Esophagus squamous epithelium (tissue), 5 donors: Measurements from ENCODE around the gene KLHDC3. TPM values are rescaled to one million over a fixed set of nuclear protein-coding genes. Genes with fewer than 3 reads are reported as not detected.
A peak's percentile ranks its signal among the peaks of the same experiment; 100 is the strongest.

Experiments
- DNase-seq: peaks from one replicate; lab custom pipeline; 2025; lab: John Stamatoyannopoulos, UW
- H3K27ac ChIP-seq, 4 donors: fragments of 200-600 bp; sonication (generic); one replicate each; pipeline ENCODE4 v1.5.1; 2016 to 2019; ENCODE audit warnings: mild to moderate bottlenecking in 1 of 4
- H3K27me3 ChIP-seq, 4 donors: fragments of 200-600 bp; sonication (generic); 1 replicate in 3 of 4; 2 replicates in 1 of 4; pipeline versions ENCODE4 v1.5.1 to v1.6.0; 2017 to 2021; ENCODE audit warnings: antibody characterized with exemption in 1 of 4
- H3K36me3 ChIP-seq, 3 donors: fragments of 200-600 bp; sonication (generic); one replicate each; pipeline ENCODE4 v1.5.1; 2016 to 2019
- H3K4me1 ChIP-seq, 3 donors: fragments of 200-600 bp; sonication (generic); one replicate each; pipeline ENCODE4 v1.5.1; 2017 to 2019
- H3K4me3 ChIP-seq, 4 donors: fragments of 200-600 bp; sonication (generic); 1 replicate in 3 of 4; 2 replicates in 1 of 4; pipeline ENCODE4 v1.5.1; 2016 to 2019; ENCODE audit warnings: mild to moderate bottlenecking in 2 of 4, moderate library complexity in 1 of 4
- H3K9me3 ChIP-seq, 3 donors: fragments of 200-600 bp; sonication (generic); one replicate each; pipeline ENCODE4 v1.5.1; 2016 to 2019
- POLR2A ChIP-seq, 4 donors: fragments of 450-650 bp; IDR thresholded peaks; one replicate each; pipeline ENCODE4 v1.6.1; 2017; ENCODE audit warnings: antibody characterized with exemption in 4 of 4, mild to moderate bottlenecking in 4 of 4, moderate library complexity in 3 of 4
- WGBS, 2 donors: methylation state at CpG; one replicate each; pipeline ENCODE4 v1.1.5; 2018; 5-methylcytosine and 5-hydroxymethylcytosine counted together
- intact Hi-C: fragments of 100-400 bp; cut with DNase I; formaldehyde crosslinking; loops from one replicate; pipeline ENCODE4 v1.15.0; 2022
- total RNA-seq, 4 donors: library from RNA; depleted of rRNA; stranded (reverse); fragments of >200 nt; gene quantifications; one replicate each; pipeline ENCODE4 v1.1.0, GENCODE V29; 2016
- TF ChIP-seq, protein P1 (sequence below), 6 experiments: fragments of 450-650 bp in 4 of 6; fragments of 200-600 bp in 2 of 6; sonication (generic) in 2 of 6; IDR thresholded peaks; one replicate each; pipeline ENCODE4 v1.5.1; 2016 to 2019; ENCODE audit warnings: antibody characterized with exemption in 6 of 6, mild to moderate bottlenecking in 4 of 6, moderate library complexity in 4 of 6
- donor health status: DM: yes; HTN: yes; CAD: no.

The KLHDC3 gene
- total RNA-seq, 4 donors from 2014 or later, result 35.7 to 62.9 (median 48.5) TPM

DNA sequence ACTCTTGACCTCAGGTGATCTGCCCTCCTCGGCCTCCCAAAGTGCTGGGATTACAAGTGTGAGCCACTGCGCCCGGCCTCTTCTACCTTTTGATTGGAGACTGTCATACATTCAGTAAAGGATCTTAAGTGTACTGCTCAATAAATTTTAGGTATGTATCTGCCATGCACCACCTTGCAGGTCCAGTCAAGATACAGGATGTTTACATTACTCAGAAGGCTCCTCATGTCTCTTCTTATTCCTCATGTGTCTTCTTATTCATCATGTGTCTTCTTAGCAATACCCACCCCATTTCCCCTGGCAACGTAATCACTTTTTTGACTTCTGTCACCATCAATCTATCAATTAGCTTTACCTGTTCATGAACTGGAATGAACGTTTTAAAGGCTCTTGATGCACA, 8.2 kb upstream of the KLHDC3 start:
- Histone ChIP-seq H3K36me3 (peaks cover 13 to 88% (median 26%) of the 10 kb centered on the region in 3 donors), H3K4me3 (no peak overlapping the region), H3K27me3 (no peaks in the 10 kb centered on the region), H3K27ac (no peak overlapping the region), H3K4me1 (no peaks in the 10 kb centered on the region), H3K9me3 (no peaks in the 10 kb centered on the region)
- TF ChIP-seq, protein P1, sequence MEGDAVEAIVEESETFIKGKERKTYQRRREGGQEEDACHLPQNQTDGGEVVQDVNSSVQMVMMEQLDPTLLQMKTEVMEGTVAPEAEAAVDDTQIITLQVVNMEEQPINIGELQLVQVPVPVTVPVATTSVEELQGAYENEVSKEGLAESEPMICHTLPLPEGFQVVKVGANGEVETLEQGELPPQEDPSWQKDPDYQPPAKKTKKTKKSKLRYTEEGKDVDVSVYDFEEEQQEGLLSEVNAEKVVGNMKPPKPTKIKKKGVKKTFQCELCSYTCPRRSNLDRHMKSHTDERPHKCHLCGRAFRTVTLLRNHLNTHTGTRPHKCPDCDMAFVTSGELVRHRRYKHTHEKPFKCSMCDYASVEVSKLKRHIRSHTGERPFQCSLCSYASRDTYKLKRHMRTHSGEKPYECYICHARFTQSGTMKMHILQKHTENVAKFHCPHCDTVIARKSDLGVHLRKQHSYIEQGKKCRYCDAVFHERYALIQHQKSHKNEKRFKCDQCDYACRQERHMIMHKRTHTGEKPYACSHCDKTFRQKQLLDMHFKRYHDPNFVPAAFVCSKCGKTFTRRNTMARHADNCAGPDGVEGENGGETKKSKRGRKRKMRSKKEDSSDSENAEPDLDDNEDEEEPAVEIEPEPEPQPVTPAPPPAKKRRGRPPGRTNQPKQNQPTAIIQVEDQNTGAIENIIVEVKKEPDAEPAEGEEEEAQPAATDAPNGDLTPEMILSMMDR (IDR thresholded peaks at IDR 0.05), result no peak
- TF ChIP-seq POLR2A (IDR thresholded peaks at IDR 0.05), result no peak
- intact Hi-C loops, result no loop called here
- no peak for DNase-seq
- 65 to 85% methylated on average over 3 to 4 of the region's 5 CpGs for WGBS, 2 donors

DNA sequence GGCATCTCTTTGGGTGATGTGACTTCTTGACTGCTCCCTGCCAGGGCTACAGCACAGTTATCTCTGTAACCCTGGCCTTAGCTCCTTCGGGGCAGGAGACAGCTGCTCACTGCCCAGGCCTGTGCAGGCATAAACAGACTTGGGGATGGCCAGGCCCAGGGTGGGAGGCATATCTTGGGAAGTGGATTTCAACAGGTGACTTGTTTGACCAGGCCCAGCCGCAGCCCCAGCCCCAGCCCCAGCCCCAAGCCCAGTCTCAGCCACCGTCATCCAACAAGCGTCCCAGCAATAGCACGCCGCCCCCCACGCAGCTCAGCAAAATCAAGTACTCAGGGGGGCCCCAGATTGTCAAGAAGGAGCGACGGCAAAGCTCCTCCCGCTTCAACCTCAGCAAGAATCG, 7.8 kb upstream of the KLHDC3 start:
- H3K27ac ChIP-seq, result no peak overlapping the region
- TF ChIP-seq, protein P1 (IDR thresholded peaks at IDR 0.05), result no peak
- TF ChIP-seq POLR2A (IDR thresholded peaks at IDR 0.05), result no peak
- peaks cover 17 to 88% (median 26%) of the 10 kb centered on the region in 3 donors for H3K36me3 ChIP-seq
- no peak overlapping the region for H3K4me3 ChIP-seq
- H3K27me3 ChIP-seq, result no peaks in the 10 kb centered on the region
- no peak for DNase-seq
- 92 to 98% methylated on average over 2 to 5 of the region's 11 CpGs for WGBS, 2 donors
- no peaks in the 10 kb centered on the region for H3K9me3 ChIP-seq
- H3K4me1 ChIP-seq, result no peaks in the 10 kb centered on the region
- intact Hi-C loops, result no loop called here

DNA sequence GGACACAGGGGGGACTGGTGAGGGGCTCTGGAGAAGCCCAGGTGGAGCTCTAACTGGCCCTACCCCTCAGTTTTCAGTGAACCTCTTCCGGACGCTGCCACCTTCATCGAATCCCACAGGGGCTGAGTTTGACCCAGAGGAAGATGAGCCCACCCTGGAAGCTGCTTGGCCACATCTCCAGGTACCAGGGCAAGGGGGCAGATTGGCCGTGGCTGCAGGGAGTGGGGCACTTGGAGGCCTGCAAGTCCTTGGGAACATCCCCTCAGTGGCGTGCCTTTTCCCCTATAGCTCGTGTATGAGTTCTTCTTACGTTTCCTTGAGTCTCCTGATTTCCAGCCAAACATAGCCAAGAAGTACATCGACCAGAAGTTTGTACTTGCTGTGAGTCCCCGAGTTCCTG, 6.9 kb upstream of the KLHDC3 start:
- TF ChIP-seq POLR2A (IDR thresholded peaks at IDR 0.05), result no peak
- TF ChIP-seq, protein P1 (IDR thresholded peaks at IDR 0.05), result no peak
- Histone ChIP-seq H3K27me3 (no peaks in the 10 kb centered on the region), H3K27ac (no peak overlapping the region), H3K4me3 (no peak overlapping the region), H3K9me3 (no peaks in the 10 kb centered on the region), H3K36me3 (peaks cover 21 to 88% (median 26%) of the 10 kb centered on the region in 3 donors), H3K4me1 (peaks cover 0 to 6% (median 4%) of the 10 kb centered on the region in 3 donors)
- DNase-seq, result no peak
- 87 to 91% methylated on average over 6 to 9 of the region's 9 CpGs for WGBS, 2 donors
- intact Hi-C loops, result no loop called here

DNA sequence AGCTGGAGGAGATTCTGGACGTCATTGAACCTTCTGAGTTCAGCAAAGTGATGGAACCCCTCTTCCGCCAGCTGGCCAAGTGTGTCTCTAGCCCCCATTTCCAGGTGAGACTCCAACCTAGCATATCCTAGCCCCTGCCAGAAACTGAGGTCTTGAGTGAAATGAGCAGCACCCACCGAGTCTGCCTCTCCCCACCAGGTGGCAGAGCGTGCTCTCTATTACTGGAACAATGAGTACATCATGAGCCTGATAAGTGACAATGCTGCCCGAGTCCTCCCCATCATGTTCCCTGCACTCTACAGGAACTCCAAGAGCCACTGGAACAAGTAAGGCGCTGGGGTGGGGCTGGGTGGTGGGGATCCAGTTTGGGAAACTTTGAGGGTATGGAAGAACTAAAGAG, 4.9 kb upstream of the KLHDC3 start:
- no peak overlapping the region for H3K4me3 ChIP-seq
- intact Hi-C loops, result no loop called here
- peaks cover 10 to 19% (median 14%) of the 10 kb centered on the region in 3 donors for H3K4me1 ChIP-seq
- no peak overlapping the region for H3K27ac ChIP-seq
- H3K9me3 ChIP-seq, result no peaks in the 10 kb centered on the region
- DNase-seq, result no peak
- H3K27me3 ChIP-seq, result no peaks in the 10 kb centered on the region
- TF ChIP-seq POLR2A (IDR thresholded peaks at IDR 0.05), result no peak
- TF ChIP-seq, protein P1 (IDR thresholded peaks at IDR 0.05), result peak in 3 of 6 experiments; percentile 25 to 56 (median 43)
- WGBS, 2 donors, result 60 to 100% methylated on average over 2 to 6 of the region's 6 CpGs
- H3K36me3 ChIP-seq, result peaks cover 21 to 75% (median 26%) of the 10 kb centered on the region in 3 donors

DNA sequence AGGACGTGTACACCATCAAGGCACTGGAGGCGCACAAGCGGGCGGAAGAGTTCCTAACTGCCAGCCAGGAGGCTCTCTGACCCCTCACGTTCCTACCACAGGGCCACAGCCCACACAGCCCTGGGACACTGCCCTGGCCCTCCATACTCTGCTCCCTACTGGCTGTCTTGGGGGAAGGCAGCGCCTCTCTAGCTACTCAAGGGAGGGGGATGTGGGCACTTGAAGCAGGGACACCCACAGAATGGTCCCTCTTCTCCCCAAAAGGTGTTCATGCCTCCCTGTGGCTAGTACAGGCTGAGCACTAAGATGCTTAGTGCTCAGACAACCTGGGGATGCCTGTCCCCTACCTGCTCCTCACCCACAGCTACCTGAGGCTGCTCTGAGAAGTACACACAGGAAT, 2.8 kb upstream of the KLHDC3 start:
- DNase-seq, result no peak
- H3K27ac ChIP-seq, result no peak overlapping the region
- TF ChIP-seq POLR2A (IDR thresholded peaks at IDR 0.05), result no peak
- TF ChIP-seq, protein P1 (IDR thresholded peaks at IDR 0.05), result no peak
- H3K4me1 ChIP-seq, result peaks cover 26 to 39% (median 30%) of the 10 kb centered on the region in 3 donors
- H3K36me3 ChIP-seq, result peaks cover 21 to 63% (median 21%) of the 10 kb centered on the region in 3 donors
- H3K27me3 ChIP-seq, result no peaks in the 10 kb centered on the region
- WGBS, 2 donors, result 68 to 92% methylated on average over 4 of the region's 6 CpGs
- no peaks in the 10 kb centered on the region for H3K9me3 ChIP-seq
- intact Hi-C loops, result no loop called here
- no peak overlapping the region for H3K4me3 ChIP-seq
